Ovary (tissue), 9 donors: ENCODE results near the gene NPHP4. TPM values are rescaled to one million over a fixed set of nuclear protein-coding genes. Genes with fewer than 3 reads are reported as not detected.

Source experiments
- DNase-seq, 5 donors: peaks; one replicate each; pipeline ENCODE4 v3.0.0-alpha.2; 2019 to 2020
- H3K27ac ChIP-seq, 2 donors: fragments of 200-600 bp; one replicate each; pipeline versions ENCODE4 v1.5.1 to v1.8.0; 2019 to 2022
- H3K27me3 ChIP-seq: fragments of 200-600 bp; one replicate; pipeline ENCODE4 v1.8.0; 2022
- H3K36me3 ChIP-seq: fragments of 200-600 bp; sonication (generic); one replicate; pipeline ENCODE4 v1.5.1; 2019
- H3K4me1 ChIP-seq: one replicate; pipeline ENCODE4 v1.8.1; 2013; ENCODE audit warnings: mild to moderate bottlenecking, moderate library complexity; ENCODE audit not compliant: insufficient read depth
- H3K4me3 ChIP-seq: fragments of 200-600 bp; sonication (generic); one replicate; pipeline ENCODE4 v1.5.1; 2017
- H3K9me3 ChIP-seq, 2 donors: fragments of 200-600 bp in 1 of 2; sonication (generic) in 1 of 2; one replicate each; pipeline versions ENCODE4 v1.5.1 to v1.8.1; 2013 to 2019; ENCODE audit warnings: mild to moderate bottlenecking in 1 of 2, moderate library complexity in 1 of 2
- CTCF ChIP-seq, 3 donors: fragments of 450-650 bp in 2 of 3; fragments of 200-600 bp in 1 of 3; IDR thresholded peaks; one replicate each; pipeline versions ENCODE4 v1.5.1 to v1.8.0; 2016 to 2022; ENCODE audit warnings: antibody characterized with exemption in 3 of 3, mild to moderate bottlenecking in 1 of 3
- EP300 ChIP-seq: sonication (generic); formaldehyde crosslinking; IDR thresholded peaks from one replicate; pipeline ENCODE4 v1.6.1; 2017; ENCODE audit warnings: antibody characterized with exemption
- POLR2A ChIP-seq: fragments of 450-650 bp; IDR thresholded peaks from one replicate; pipeline ENCODE4 v1.6.1; 2017; ENCODE audit warnings: antibody characterized with exemption, mild to moderate bottlenecking, moderate library complexity
- WGBS, 3 donors: extraction: QIAGEN DNeasy Blood & Tissue Kit in 1 of 3; methylation state at CpG; one replicate each; pipeline versions ENCODE4 v1.1.5 to v1.1.7; 2013 to 2017; 5-methylcytosine and 5-hydroxymethylcytosine counted together
- intact Hi-C, 4 donors: fragments of 100-400 bp; cut with DNase I; formaldehyde crosslinking; loops; one replicate each; pipeline versions ENCODE4 v1.11.0 to v1.15.1; 2022 to 2023
- microRNA-seq, 3 donors: library from miRNA; unstranded; fragments of <30 nt; microRNA quantifications; one replicate each; pipeline versions ENCODE4 to v1.2.0, GENCODE V29; 2019 to 2020
- polyA plus RNA-seq, 2 donors: library from polyadenylated mRNA; stranded (reverse); fragments of 200-250 nt in 1 of 2; fragments of 350-450 nt in 1 of 2; fragmentation: Illumina TruSeq in 1 of 2; extraction: RNeasy Lipid Tissue Mini Kit (QIAGEN cat#74804) in 1 of 2; gene quantifications; one replicate each; pipeline ENCODE4 v1.2.3, GENCODE V29; 2013 to 2014
- small RNA-seq: library from RNA; depleted of rRNA; stranded (forward); fragments of <200 nt; gene quantifications from one replicate; pipeline ENCODE3, GENCODE V24; 2016
- total RNA-seq, 7 donors: library from RNA; depleted of rRNA in 2 of 7; stranded (reverse); fragments of >200 nt in 2 of 7; fragmentation: NEBNext Ultra II Directional in 3 of 7; extraction: Animal tissue kit (Norgen Biotek cat#: 25700) in 3 of 7; gene quantifications; one replicate each; pipeline versions ENCODE4 v1.1.0 to v1.2.4, GENCODE V29; 2016 to 2023
- donor health status: DM: no; HTN: no; CAD: no; lungs with moderate emphysema.
- donor health status: DM: no; HTN: no; CAD: no.
- donor health status: Bipolar disorder and iron deficiency.
- donor health status: DM: yes; HTN: yes; CAD: no.
- donor health status: DM: no; HTN: no; CAD: no.
- donor health status: DM: yes; HTN: yes; CAD: no.

The NPHP4 gene
- total and polyA plus RNA-seq, 9 donors: 1.5 to 20.8 (median 10.7) TPM

- WGBS, 3 donors: 88 to 89% (median 89%) methylated on average over 4 of the region's 4 CpGs
- intact Hi-C loops: no loop called here
- no peak for TF ChIP-seq POLR2A
- no peak for TF ChIP-seq CTCF (IDR thresholded peaks at IDR 0.05)
- no peak for TF ChIP-seq EP300
- Histone ChIP-seq H3K27me3 (no peaks in the 10 kb centered on the region), H3K27ac (no peak overlapping the region), H3K9me3 (no peaks in the 10 kb centered on the region), H3K4me3 (no peak overlapping the region), H3K4me1 (no peaks in the 10 kb centered on the region), H3K36me3 (no peaks in the 10 kb centered on the region)
- DNase-seq: no peak
Observed at GRCh38 chr1:5815716-5816115, 176.5 kb downstream of the NPHP4 start.

GRCh38 chr1:5815211-5815610 is 177.0 kb downstream of the NPHP4 start:
- intact Hi-C loops: no loop called here
- DNase-seq: no peak
- 55 to 58% (median 57%) methylated on average over 2 of the region's 2 CpGs for WGBS, 3 donors
- H3K27me3 ChIP-seq: no peaks in the 10 kb centered on the region
- H3K4me3 ChIP-seq: no peak overlapping the region
- no peaks in the 10 kb centered on the region for H3K36me3 ChIP-seq
- H3K9me3 ChIP-seq: no peaks in the 10 kb centered on the region
- no peaks in the 10 kb centered on the region for H3K4me1 ChIP-seq
- TF ChIP-seq EP300 (no peak), POLR2A (no peak)
- no peak overlapping the region for H3K27ac ChIP-seq

- TF ChIP-seq EP300: no peak
- no peak for TF ChIP-seq POLR2A
- TF ChIP-seq CTCF (IDR thresholded peaks at IDR 0.05): no peak
- Histone ChIP-seq H3K27me3 (no peaks in the 10 kb centered on the region), H3K36me3 (no peaks in the 10 kb centered on the region), H3K4me3 (no peak overlapping the region), H3K9me3 (no peaks in the 10 kb centered on the region), H3K4me1 (no peaks in the 10 kb centered on the region), H3K27ac (no peak overlapping the region)
- WGBS, 3 donors: 59 to 67% (median 60%) methylated on average over 25 of the region's 25 CpGs
- DNase-seq: no peak
- intact Hi-C loops: no loop called here
Observed at GRCh38 chr1:5814046-5814619, 178.1 kb downstream of the NPHP4 start.

- Histone ChIP-seq H3K36me3 (no peaks in the 10 kb centered on the region), H3K4me1 (no peaks in the 10 kb centered on the region), H3K9me3 (no peaks in the 10 kb centered on the region), H3K27ac (no peak overlapping the region), H3K27me3 (no peaks in the 10 kb centered on the region), H3K4me3 (no peak overlapping the region)
- no peak for DNase-seq
- TF ChIP-seq POLR2A (no peak), CTCF (IDR thresholded peaks at IDR 0.05) (no peak), EP300 (no peak)
- intact Hi-C loops: no loop called here
- 28 to 38% (median 35%) methylated on average over 7 to 8 of the region's 8 CpGs for WGBS, 3 donors
Observed at GRCh38 chr1:5813480-5813879, 178.7 kb downstream of the NPHP4 start.

Small RNA genes lying within 50 kb of the gene (microRNA-seq; reads per million reads assigned to microRNA genes)
- 0 to 0.32 (median 0) reads per million in 3 donors for gene MIR4689

Small RNA genes lying within 50 kb of the gene (small RNA-seq; reads per million reads assigned to genes)
- not detected for gene MIR4689

Other genes with a start within 250 kb of the NPHP4 start
- 10 to 100 TPM in 2 of 7 donors, 1 to 10 TPM in 5; 2.9 to 18.3 (median 8.0) TPM for gene KCNAB2, start 53.5 kb upstream of the NPHP4 start, total RNA-seq
- 1 to 10 TPM; 5.4 to 6.3 TPM for gene KCNAB2, start 53.5 kb upstream of the NPHP4 start, polyA plus RNA-seq
- under 1 TPM; under 0.01 to 0.54 (median 0.23) TPM for gene CHD5, start 187.9 kb upstream of the NPHP4 start, total RNA-seq
- gene CHD5, start 187.9 kb upstream of the NPHP4 start, polyA plus RNA-seq: under 1 TPM; 0.12 to 0.29 TPM
- 1,000 to 10,000 TPM in 1 of 7 donors, 100 to 1,000 TPM in 6; 379 to 1,097 (median 715) TPM for gene RPL22, start 207.2 kb upstream of the NPHP4 start, total RNA-seq
- 1,000 to 10,000 TPM in 1 of 2 donors, 100 to 1,000 TPM in 1; 619 to 2,062 TPM for gene RPL22, start 207.2 kb upstream of the NPHP4 start, polyA plus RNA-seq
- gene RNF207, start 213.7 kb upstream of the NPHP4 start, total RNA-seq: 10 to 100 TPM in 2 of 7 donors, 1 to 10 TPM in 5; 2.3 to 24.4 (median 7.8) TPM
- 1 to 10 TPM; 2.0 to 3.0 TPM for gene RNF207, start 213.7 kb upstream of the NPHP4 start, polyA plus RNA-seq
- 10 to 100 TPM; 13.2 to 39.3 (median 29.9) TPM for gene ICMT, start 243.5 kb upstream of the NPHP4 start, total RNA-seq
- gene ICMT, start 243.5 kb upstream of the NPHP4 start, polyA plus RNA-seq: 10 to 100 TPM; 14.8 to 57.9 TPM